Esophagus mucosa (tissue), 1 donor: ENCODE results near the gene ANXA8L1. TPM values are rescaled to one million over a fixed set of nuclear protein-coding genes. Genes with fewer than 3 reads are reported as not detected.
"Not testable (repeated sequence)": the region's sequence is repeated elsewhere in the genome, so short reads cannot be mapped to it uniquely, and the experiment has no call there.

Experiments used
- ATAC-seq: fragments of 200-7000 bp; cut with Tn5 transposase; one replicate; pipeline ENCODE4 v1.9.1; 2020
- total RNA-seq: library from RNA; stranded (reverse); gene quantifications from one replicate; pipeline ENCODE4 v1.2.4, GENCODE V29; 2023
- donor health status: DM: yes; HTN: yes; CAD: no.

Gene ANXA8L1
- 193 TPM for total RNA-seq

GRCh38 chr10:46375406-46375805 is at the start of gene ANXA8L1:
TSS of gene ANXA8L1 (plus strand) at chr10:46375776. CDS start at chr10:46375852, 76 bp downstream.
- peak; percentile 75 for ATAC-seq

- ATAC-seq: no peak
Measured at GRCh38 chr10:46326066-46326465, 49.5 kb upstream of the ANXA8L1 start.

GRCh38 chr10:46326971-46327370 is 48.6 kb upstream of the ANXA8L1 start:
- no peak for ATAC-seq

GRCh38 chr10:46327685-46328084 is 47.9 kb upstream of the ANXA8L1 start:
- no peak for ATAC-seq

GRCh38 chr10:46328853-46329689 is 46.5 kb upstream of the ANXA8L1 start:
- no peak for ATAC-seq

- ATAC-seq: peak; percentile 41
Measured at GRCh38 chr10:46329690-46330016, 45.9 kb upstream of the ANXA8L1 start.

GRCh38 chr10:46330894-46331293 is 44.7 kb upstream of the ANXA8L1 start:
- no peak for ATAC-seq

- ATAC-seq: not testable (repeated sequence)
Measured at GRCh38 chr10:46365484-46365883, 10.1 kb upstream of the ANXA8L1 start.

- ATAC-seq: not testable (repeated sequence)
Measured at GRCh38 chr10:46367209-46367608, 8.4 kb upstream of the ANXA8L1 start.

GRCh38 chr10:46367666-46368240 is 7.8 kb upstream of the ANXA8L1 start:
- not testable (repeated sequence) for ATAC-seq

- ATAC-seq: not testable (repeated sequence)
Measured at GRCh38 chr10:46368956-46369355, 6.6 kb upstream of the ANXA8L1 start.

- ATAC-seq: not testable (repeated sequence)
Measured at GRCh38 chr10:46374410-46374809, 1.2 kb upstream of the ANXA8L1 start.

- not testable (repeated sequence) for ATAC-seq
Measured at GRCh38 chr10:46377022-46377421, 1.4 kb downstream of the ANXA8L1 start.

- peak; percentile 86 for ATAC-seq
Measured at GRCh38 chr10:46377651-46378050, 2.1 kb downstream of the ANXA8L1 start.

GRCh38 chr10:46378108-46378507 is 2.5 kb downstream of the ANXA8L1 start:
- ATAC-seq: peak; percentile 84

GRCh38 chr10:46379233-46379848 is 3.8 kb downstream of the ANXA8L1 start:
- ATAC-seq: not testable (repeated sequence)

- ATAC-seq: peak; percentile 45
Measured at GRCh38 chr10:46385858-46386257, 10.3 kb downstream of the ANXA8L1 start.

- peak; percentile 88 for ATAC-seq
Measured at GRCh38 chr10:46386694-46387093, 11.1 kb downstream of the ANXA8L1 start.

- ATAC-seq: peak; percentile 72
Measured at GRCh38 chr10:46387309-46387902, 11.8 kb downstream of the ANXA8L1 start.

GRCh38 chr10:46391422-46391821 is 15.8 kb downstream of the ANXA8L1 start:
- ATAC-seq: not testable (repeated sequence)

GRCh38 chr10:46396441-46397279 is 21.1 kb downstream of the ANXA8L1 start:
- peak; percentile 75 for ATAC-seq

- peak; percentile 5 for ATAC-seq
Measured at GRCh38 chr10:46397767-46398166, 22.2 kb downstream of the ANXA8L1 start.
